ENCODE results near the gene LEPROT. TPM values are rescaled to one million over a fixed set of nuclear protein-coding genes. Genes with fewer than 3 reads are reported as not detected.

LEPROT gene
- total RNA-seq, 1 donor from 2014 or later, result 86.1 TPM

- no peak for DNase-seq (ENCODE audit: low spot score)
- no peak overlapping the region for H3K4me3 Mint-ChIP-seq (ENCODE audit: unreplicated experiment)
- no peak overlapping the region for H3K27ac Mint-ChIP-seq (ENCODE audit: unreplicated experiment)
- no peaks in the 10 kb centered on the region for H3K4me1 Mint-ChIP-seq (ENCODE audit: unreplicated experiment)
- TF ChIP-seq, protein P1, sequence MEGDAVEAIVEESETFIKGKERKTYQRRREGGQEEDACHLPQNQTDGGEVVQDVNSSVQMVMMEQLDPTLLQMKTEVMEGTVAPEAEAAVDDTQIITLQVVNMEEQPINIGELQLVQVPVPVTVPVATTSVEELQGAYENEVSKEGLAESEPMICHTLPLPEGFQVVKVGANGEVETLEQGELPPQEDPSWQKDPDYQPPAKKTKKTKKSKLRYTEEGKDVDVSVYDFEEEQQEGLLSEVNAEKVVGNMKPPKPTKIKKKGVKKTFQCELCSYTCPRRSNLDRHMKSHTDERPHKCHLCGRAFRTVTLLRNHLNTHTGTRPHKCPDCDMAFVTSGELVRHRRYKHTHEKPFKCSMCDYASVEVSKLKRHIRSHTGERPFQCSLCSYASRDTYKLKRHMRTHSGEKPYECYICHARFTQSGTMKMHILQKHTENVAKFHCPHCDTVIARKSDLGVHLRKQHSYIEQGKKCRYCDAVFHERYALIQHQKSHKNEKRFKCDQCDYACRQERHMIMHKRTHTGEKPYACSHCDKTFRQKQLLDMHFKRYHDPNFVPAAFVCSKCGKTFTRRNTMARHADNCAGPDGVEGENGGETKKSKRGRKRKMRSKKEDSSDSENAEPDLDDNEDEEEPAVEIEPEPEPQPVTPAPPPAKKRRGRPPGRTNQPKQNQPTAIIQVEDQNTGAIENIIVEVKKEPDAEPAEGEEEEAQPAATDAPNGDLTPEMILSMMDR (IDR thresholded peaks at IDR 0.05; ENCODE audit: unreplicated experiment), result no peak
- no peaks in the 10 kb centered on the region for H3K36me3 Mint-ChIP-seq (ENCODE audit: low read depth, unreplicated experiment)
- no peaks in the 10 kb centered on the region for H3K9me3 Mint-ChIP-seq (ENCODE audit: unreplicated experiment)
- peaks cover 2% of the 10 kb centered on the region for H3K27me3 Mint-ChIP-seq (ENCODE audit: unreplicated experiment)
Measured at GRCh38 chr1:65441464-65441863, 21.0 kb downstream of the LEPROT start.

GRCh38 chr1:65442442-65442841 is 22.0 kb downstream of the LEPROT start:
- Mint-ChIP-seq H3K27ac (ENCODE audit: unreplicated experiment) (no peak overlapping the region), H3K36me3 (ENCODE audit: low read depth, unreplicated experiment) (no peaks in the 10 kb centered on the region), H3K4me1 (ENCODE audit: unreplicated experiment) (no peaks in the 10 kb centered on the region), H3K9me3 (ENCODE audit: unreplicated experiment) (no peaks in the 10 kb centered on the region), H3K4me3 (ENCODE audit: unreplicated experiment) (no peak overlapping the region), H3K27me3 (ENCODE audit: unreplicated experiment) (peaks cover 2% of the 10 kb centered on the region)
- TF ChIP-seq, protein P1 (IDR thresholded peaks at IDR 0.05; ENCODE audit: unreplicated experiment), result no peak
- DNase-seq (ENCODE audit: low spot score), result no peak

DNA sequence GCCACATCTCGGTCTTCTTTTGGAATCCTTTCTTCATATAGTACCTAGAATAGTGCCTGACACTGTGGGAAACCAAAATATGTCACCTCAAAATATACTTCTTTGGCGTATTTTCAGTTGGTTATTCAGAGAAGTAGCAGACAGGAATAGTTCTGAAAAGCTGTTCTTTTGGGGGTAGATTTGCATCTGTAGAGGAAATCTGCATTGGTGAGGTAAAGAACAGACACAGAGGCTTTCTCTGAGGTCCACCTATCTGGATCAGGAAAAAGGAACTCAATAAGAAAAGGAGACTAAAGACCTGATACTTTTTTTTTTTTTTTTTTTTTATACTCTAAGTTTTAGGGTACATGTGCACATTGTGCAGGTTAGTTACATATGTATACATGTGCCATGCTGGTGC is 23.2 kb downstream of the LEPROT start:
- TF ChIP-seq, protein P1 (IDR thresholded peaks at IDR 0.05; ENCODE audit: unreplicated experiment), result no peak
- Mint-ChIP-seq H3K9me3 (ENCODE audit: unreplicated experiment) (no peaks in the 10 kb centered on the region), H3K4me3 (ENCODE audit: unreplicated experiment) (no peak overlapping the region), H3K4me1 (ENCODE audit: unreplicated experiment) (no peaks in the 10 kb centered on the region), H3K27me3 (ENCODE audit: unreplicated experiment) (peaks cover 2% of the 10 kb centered on the region), H3K27ac (ENCODE audit: unreplicated experiment) (no peak overlapping the region), H3K36me3 (ENCODE audit: low read depth, unreplicated experiment) (no peaks in the 10 kb centered on the region)
- DNase-seq (ENCODE audit: low spot score), result no peak

DNA sequence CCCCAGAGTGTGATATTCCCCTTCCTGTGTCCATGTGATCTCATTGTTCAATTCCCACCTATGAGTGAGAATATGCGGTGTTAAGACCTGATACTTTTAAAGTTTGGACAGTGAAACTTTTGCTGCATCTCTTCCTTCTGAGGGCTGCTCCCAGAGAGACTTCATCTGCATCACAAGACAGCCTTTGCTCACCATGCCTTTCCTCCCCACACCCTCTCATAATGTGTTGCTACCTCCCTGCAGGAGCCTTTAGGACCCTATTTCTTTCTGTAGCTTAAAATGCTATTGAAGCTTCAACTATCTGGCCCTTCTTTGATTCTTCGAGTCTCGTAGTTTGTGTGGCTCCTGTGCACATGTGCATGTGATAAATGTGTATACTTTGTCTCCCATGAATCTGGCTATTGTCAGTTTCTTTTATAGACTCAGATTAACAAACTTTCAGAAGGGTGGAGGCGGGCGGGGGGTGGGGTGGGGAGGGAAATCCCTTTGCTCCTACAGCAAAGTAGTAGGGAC is 23.7 kb downstream of the LEPROT start:
- peaks cover 2% of the 10 kb centered on the region for H3K27me3 Mint-ChIP-seq (ENCODE audit: unreplicated experiment)
- no peaks in the 10 kb centered on the region for H3K9me3 Mint-ChIP-seq (ENCODE audit: unreplicated experiment)
- H3K27ac Mint-ChIP-seq (ENCODE audit: unreplicated experiment), result no peak overlapping the region
- H3K4me1 Mint-ChIP-seq (ENCODE audit: unreplicated experiment), result no peaks in the 10 kb centered on the region
- no peak overlapping the region for H3K4me3 Mint-ChIP-seq (ENCODE audit: unreplicated experiment)
- TF ChIP-seq, protein P1 (IDR thresholded peaks at IDR 0.05; ENCODE audit: unreplicated experiment), result no peak
- no peak for DNase-seq (ENCODE audit: low spot score)
- H3K36me3 Mint-ChIP-seq (ENCODE audit: low read depth, unreplicated experiment), result no peaks in the 10 kb centered on the region

GRCh38 chr1:65445837-65446236 is 25.4 kb downstream of the LEPROT start:
- Mint-ChIP-seq H3K4me1 (ENCODE audit: unreplicated experiment) (no peaks in the 10 kb centered on the region), H3K27me3 (ENCODE audit: unreplicated experiment) (peaks cover 2% of the 10 kb centered on the region), H3K4me3 (ENCODE audit: unreplicated experiment) (no peak overlapping the region), H3K27ac (ENCODE audit: unreplicated experiment) (no peak overlapping the region), H3K36me3 (ENCODE audit: low read depth, unreplicated experiment) (no peaks in the 10 kb centered on the region), H3K9me3 (ENCODE audit: unreplicated experiment) (no peaks in the 10 kb centered on the region)
- TF ChIP-seq, protein P1 (IDR thresholded peaks at IDR 0.05; ENCODE audit: unreplicated experiment), result no peak
- no peak for DNase-seq (ENCODE audit: low spot score)
